ENCODE data around the gene ZNF302.

Gene ZNF302

GRCh38 chr19:34686455-34686854, 9.0 kb downstream of the ZNF302 start:
- ATAC-seq = no peak
- H3K9me3 Mint-ChIP-seq = peaks cover 33% of the 10 kb centered on the region

GRCh38 chr19:34687348-34687747, 9.9 kb downstream of the ZNF302 start:
- no peak for ATAC-seq
- peaks cover 3% of the 10 kb centered on the region for H3K27me3 Mint-ChIP-seq
- H3K36me3 Mint-ChIP-seq = peaks cover 36% of the 10 kb centered on the region
- H3K9me3 Mint-ChIP-seq = peaks cover 33% of the 10 kb centered on the region
- H3K4me3 Mint-ChIP-seq = no peak overlapping the region
- no peaks in the 10 kb centered on the region for H3K4me1 Mint-ChIP-seq
- no peak overlapping the region for H3K27ac Mint-ChIP-seq

More at GRCh38 chr19:34686455-34686854, 9.0 kb downstream of the ZNF302 start:
- no peaks in the 10 kb centered on the region for H3K4me1 Mint-ChIP-seq
- no peaks in the 10 kb centered on the region for H3K27me3 Mint-ChIP-seq
- peaks cover 45% of the 10 kb centered on the region for H3K36me3 Mint-ChIP-seq
- no peak overlapping the region for H3K4me3 Mint-ChIP-seq
- no peak overlapping the region for H3K27ac Mint-ChIP-seq

- Mint-ChIP-seq H3K27ac (no peak overlapping the region), H3K27me3 (peaks cover 16% of the 10 kb centered on the region), H3K4me1 (no peaks in the 10 kb centered on the region), H3K9me3 (peaks cover 32% of the 10 kb centered on the region), H3K36me3 (peaks cover 24% of the 10 kb centered on the region), H3K4me3 (no peak overlapping the region)
- ATAC-seq = no peak
Observed at GRCh38 chr19:34688592-34688991, 11.1 kb downstream of the ZNF302 start.

GRCh38 chr19:34690372-34690771, 12.9 kb downstream of the ZNF302 start:
- no peaks in the 10 kb centered on the region for H3K4me1 Mint-ChIP-seq
- peaks cover 6% of the 10 kb centered on the region for H3K36me3 Mint-ChIP-seq
- no peak overlapping the region for H3K4me3 Mint-ChIP-seq
- peaks cover 22% of the 10 kb centered on the region for H3K27me3 Mint-ChIP-seq
- no peak overlapping the region for H3K27ac Mint-ChIP-seq
- no peak for ATAC-seq
- peaks cover 22% of the 10 kb centered on the region for H3K9me3 Mint-ChIP-seq

GRCh38 chr19:34692549-34692948, 15.1 kb downstream of the ZNF302 start:
- H3K4me3 Mint-ChIP-seq = no peak overlapping the region
- H3K4me1 Mint-ChIP-seq = no peaks in the 10 kb centered on the region
- ATAC-seq = no peak

GRCh38 chr19:34707661-34708060, 30.2 kb downstream of the ZNF302 start:
- no peaks in the 10 kb centered on the region for H3K36me3 Mint-ChIP-seq
- peaks cover 46% of the 10 kb centered on the region for H3K27me3 Mint-ChIP-seq
- no peaks in the 10 kb centered on the region for H3K4me1 Mint-ChIP-seq
- ATAC-seq = no peak
- H3K4me3 Mint-ChIP-seq = no peak overlapping the region
- H3K27ac Mint-ChIP-seq = no peak overlapping the region
- H3K9me3 Mint-ChIP-seq = peaks cover 5% of the 10 kb centered on the region

More at GRCh38 chr19:34692549-34692948, 15.1 kb downstream of the ZNF302 start:
- no peak overlapping the region for H3K27ac Mint-ChIP-seq
- no peaks in the 10 kb centered on the region for H3K36me3 Mint-ChIP-seq
- peaks cover 11% of the 10 kb centered on the region for H3K9me3 Mint-ChIP-seq
- H3K27me3 Mint-ChIP-seq = peaks cover 22% of the 10 kb centered on the region

- peaks cover 5% of the 10 kb centered on the region for H3K36me3 Mint-ChIP-seq
- no peaks in the 10 kb centered on the region for H3K4me1 Mint-ChIP-seq
- H3K27me3 Mint-ChIP-seq = peaks cover 33% of the 10 kb centered on the region
- no peak overlapping the region for H3K4me3 Mint-ChIP-seq
- no peak for ATAC-seq
- peaks cover 13% of the 10 kb centered on the region for H3K9me3 Mint-ChIP-seq
- H3K27ac Mint-ChIP-seq = no peak overlapping the region
Observed at GRCh38 chr19:34711890-34712289, 34.4 kb downstream of the ZNF302 start.

- Mint-ChIP-seq H3K4me1 (no peaks in the 10 kb centered on the region), H3K27me3 (peaks cover 25% of the 10 kb centered on the region), H3K36me3 (peaks cover 5% of the 10 kb centered on the region), H3K27ac (no peak overlapping the region), H3K4me3 (no peak overlapping the region), H3K9me3 (peaks cover 13% of the 10 kb centered on the region)
- peak; percentile 53 for ATAC-seq
Observed at GRCh38 chr19:34712395-34713261, 35.1 kb downstream of the ZNF302 start.

GRCh38 chr19:34713262-34713637, 35.8 kb downstream of the ZNF302 start:
- Mint-ChIP-seq H3K27me3 (peaks cover 21% of the 10 kb centered on the region), H3K4me1 (no peaks in the 10 kb centered on the region), H3K36me3 (peaks cover 5% of the 10 kb centered on the region), H3K9me3 (peaks cover 13% of the 10 kb centered on the region), H3K4me3 (no peak overlapping the region), H3K27ac (no peak overlapping the region)
- no peak for ATAC-seq

GRCh38 chr19:34715357-34715756, 37.9 kb downstream of the ZNF302 start:
- Mint-ChIP-seq H3K27me3 (peaks cover 21% of the 10 kb centered on the region), H3K4me3 (no peak overlapping the region), H3K27ac (no peak overlapping the region), H3K4me1 (no peaks in the 10 kb centered on the region), H3K9me3 (peaks cover 13% of the 10 kb centered on the region), H3K36me3 (peaks cover 5% of the 10 kb centered on the region)
- no peak for ATAC-seq

- Mint-ChIP-seq H3K9me3 (no peaks in the 10 kb centered on the region), H3K36me3 (no peaks in the 10 kb centered on the region), H3K27ac (no peak overlapping the region), H3K4me1 (no peaks in the 10 kb centered on the region), H3K27me3 (peaks cover 39% of the 10 kb centered on the region), H3K4me3 (no peak overlapping the region)
- peak; percentile 36 for ATAC-seq
Observed at GRCh38 chr19:34722353-34722752, 44.9 kb downstream of the ZNF302 start.

GRCh38 chr19:34725400-34725799, 47.9 kb downstream of the ZNF302 start:
- Mint-ChIP-seq H3K4me1 (no peaks in the 10 kb centered on the region), H3K4me3 (no peak overlapping the region), H3K27ac (no peak overlapping the region), H3K9me3 (no peaks in the 10 kb centered on the region), H3K36me3 (no peaks in the 10 kb centered on the region), H3K27me3 (peaks cover 49% of the 10 kb centered on the region)
- no peak for ATAC-seq

- H3K27me3 Mint-ChIP-seq = peaks cover 22% of the 10 kb centered on the region
- H3K27ac Mint-ChIP-seq = no peak overlapping the region
- no peak overlapping the region for H3K4me3 Mint-ChIP-seq
- H3K4me1 Mint-ChIP-seq = peaks cover 24% of the 10 kb centered on the region
- H3K36me3 Mint-ChIP-seq = peaks cover 9% of the 10 kb centered on the region
- ATAC-seq = no peak
- peaks cover 7% of the 10 kb centered on the region for H3K9me3 Mint-ChIP-seq
Observed at GRCh38 chr19:34731019-34731829, 53.7 kb downstream of the ZNF302 start.

GRCh38 chr19:34731964-34732363, 54.5 kb downstream of the ZNF302 start:
- H3K27ac Mint-ChIP-seq = no peak overlapping the region
- no peak overlapping the region for H3K4me3 Mint-ChIP-seq
- peaks cover 15% of the 10 kb centered on the region for H3K27me3 Mint-ChIP-seq
- peaks cover 15% of the 10 kb centered on the region for H3K36me3 Mint-ChIP-seq
- no peak for ATAC-seq
- H3K9me3 Mint-ChIP-seq = peaks cover 7% of the 10 kb centered on the region
- peaks cover 25% of the 10 kb centered on the region for H3K4me1 Mint-ChIP-seq

- H3K4me3 Mint-ChIP-seq = peak overlapping the region; percentile 73
- peaks cover 25% of the 10 kb centered on the region for H3K4me1 Mint-ChIP-seq
- no peak for ATAC-seq
- peak overlapping the region; percentile 95 for H3K27ac Mint-ChIP-seq
- H3K36me3 Mint-ChIP-seq = peaks cover 17% of the 10 kb centered on the region
- peaks cover 7% of the 10 kb centered on the region for H3K27me3 Mint-ChIP-seq
- peaks cover 7% of the 10 kb centered on the region for H3K9me3 Mint-ChIP-seq
Observed at GRCh38 chr19:34732612-34733211, 55.2 kb downstream of the ZNF302 start.
